Retina (tissue), 1 donor: ENCODE data around the gene JPH4.

Experiments
- DNase-seq: peaks from one replicate; pipeline ENCODE4 v3.0.0-alpha.2; 2016

JPH4 gene

GRCh38 chr14:23522643-23523198, 55.9 kb downstream of the JPH4 start:
- DNase-seq = no peak

- DNase-seq = no peak
Observed at GRCh38 chr14:23521785-23522640, 56.6 kb downstream of the JPH4 start.

GRCh38 chr14:23520899-23521533, 57.6 kb downstream of the JPH4 start:
- no peak for DNase-seq

- no peak for DNase-seq
Observed at GRCh38 chr14:23518709-23519108, 59.9 kb downstream of the JPH4 start.
